Breast epithelium (tissue), 3 donors: ENCODE measurements around the gene SLC25A33.

ENCODE experiments used
- POLR2A ChIP-seq: fragments of 450-650 bp; IDR thresholded peaks from one replicate; pipeline ENCODE4 v1.6.1; 2016; ENCODE audit warnings: antibody characterized with exemption, mild to moderate bottlenecking, moderate library complexity
- TF ChIP-seq, protein P1 (sequence below), 3 donors: fragments of 450-650 bp; IDR thresholded peaks; one replicate each; pipeline ENCODE4 v1.5.1; 2016 to 2017; ENCODE audit warnings: antibody characterized with exemption in 3 of 3, mild to moderate bottlenecking in 3 of 3, moderate library complexity in 3 of 3

DNA sequence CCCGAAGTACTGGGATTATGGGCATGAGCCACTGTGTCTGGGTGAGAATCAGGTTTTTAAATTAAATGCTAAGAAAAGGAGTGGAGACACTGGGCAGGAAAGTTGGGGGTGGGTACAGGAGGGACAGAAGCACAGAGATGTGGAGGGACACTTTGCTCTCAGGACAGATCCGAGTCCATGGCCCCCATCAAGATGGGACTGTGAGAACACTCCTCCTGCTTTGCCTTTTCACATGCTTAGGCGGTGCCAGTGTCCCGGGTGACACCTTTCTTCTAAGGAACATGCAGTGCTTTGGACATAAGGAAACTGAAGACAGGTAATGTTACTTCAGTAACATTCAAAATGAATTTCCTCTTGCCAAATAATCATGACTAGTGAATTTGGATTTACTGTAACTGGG lies 16.7 kb downstream of the SLC25A33 start:
- TF ChIP-seq POLR2A, result no peak
- TF ChIP-seq, protein P1, sequence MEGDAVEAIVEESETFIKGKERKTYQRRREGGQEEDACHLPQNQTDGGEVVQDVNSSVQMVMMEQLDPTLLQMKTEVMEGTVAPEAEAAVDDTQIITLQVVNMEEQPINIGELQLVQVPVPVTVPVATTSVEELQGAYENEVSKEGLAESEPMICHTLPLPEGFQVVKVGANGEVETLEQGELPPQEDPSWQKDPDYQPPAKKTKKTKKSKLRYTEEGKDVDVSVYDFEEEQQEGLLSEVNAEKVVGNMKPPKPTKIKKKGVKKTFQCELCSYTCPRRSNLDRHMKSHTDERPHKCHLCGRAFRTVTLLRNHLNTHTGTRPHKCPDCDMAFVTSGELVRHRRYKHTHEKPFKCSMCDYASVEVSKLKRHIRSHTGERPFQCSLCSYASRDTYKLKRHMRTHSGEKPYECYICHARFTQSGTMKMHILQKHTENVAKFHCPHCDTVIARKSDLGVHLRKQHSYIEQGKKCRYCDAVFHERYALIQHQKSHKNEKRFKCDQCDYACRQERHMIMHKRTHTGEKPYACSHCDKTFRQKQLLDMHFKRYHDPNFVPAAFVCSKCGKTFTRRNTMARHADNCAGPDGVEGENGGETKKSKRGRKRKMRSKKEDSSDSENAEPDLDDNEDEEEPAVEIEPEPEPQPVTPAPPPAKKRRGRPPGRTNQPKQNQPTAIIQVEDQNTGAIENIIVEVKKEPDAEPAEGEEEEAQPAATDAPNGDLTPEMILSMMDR (IDR thresholded peaks at IDR 0.05), result no peak
